ENCODE measurements around the gene MYOM3. TPM values are rescaled to one million over a fixed set of nuclear protein-coding genes. Genes with fewer than 3 reads are reported as not detected.

The MYOM3 gene
- total RNA-seq, 2 donors from 2014 or later = 3.3 to 28.5 TPM

DNA sequence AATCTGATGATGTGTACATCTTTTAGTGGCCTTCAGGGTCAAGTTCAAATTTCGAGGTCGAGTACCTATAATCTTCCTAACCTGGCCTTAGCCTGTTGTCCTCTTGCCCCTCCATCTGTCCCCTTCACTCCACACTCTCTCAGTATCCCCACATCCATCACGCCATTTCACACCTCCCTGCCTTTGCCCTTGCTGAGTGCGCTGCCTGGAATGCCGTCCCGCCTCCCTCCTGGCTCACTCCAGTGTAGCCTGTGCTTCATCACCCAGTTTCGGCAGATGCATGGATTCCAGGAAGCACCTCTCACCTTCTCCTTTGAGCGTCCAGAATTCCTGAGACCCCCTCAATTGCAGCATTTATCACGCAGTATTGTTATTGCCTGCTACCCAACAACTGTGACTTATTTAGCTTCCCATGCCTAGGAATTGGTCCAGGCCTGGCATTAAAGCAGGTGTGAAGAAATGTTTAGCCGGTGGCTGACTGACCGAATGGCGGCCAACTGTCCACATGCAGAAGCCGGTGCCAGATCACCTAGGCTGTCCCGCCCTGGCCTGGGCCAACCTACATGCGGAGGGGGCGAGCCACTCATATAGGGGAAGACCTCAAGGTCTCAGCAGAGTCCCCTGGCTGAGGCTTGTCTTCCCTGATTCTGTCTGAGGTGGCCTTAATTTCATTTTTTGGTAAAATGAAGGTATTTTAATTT, 34.5 kb downstream of the MYOM3 start:
- TF ChIP-seq POLR2A (IDR thresholded peaks at IDR 0.05) (no peak), CTCF (IDR thresholded peaks at IDR 0.05) (no peak), POLR2AphosphoS5 (IDR thresholded peaks at IDR 0.05) (no peak)
- no peaks in the 10 kb centered on the region for H3K36me3 ChIP-seq
- DNase-seq (ENCODE audit: low spot score) = no peak
- H3K9me3 ChIP-seq = no peaks in the 10 kb centered on the region
- no peaks in the 10 kb centered on the region for H3K27me3 ChIP-seq (replicated peaks; ENCODE audit: insufficient read depth)
- no peak overlapping the region for H3K4me3 ChIP-seq
- no peak overlapping the region for H3K27ac ChIP-seq
- intact Hi-C loops (cut with DNase I) = loop anchor here (10.0 kb wide), 1 partner anchor 307 kb away; no protein-coding TSS in a partner anchor
- WGBS = 91% methylated on average over 16 of the region's 16 CpGs
- H3K4me1 ChIP-seq (replicated peaks) = no peaks in the 10 kb centered on the region

- intact Hi-C loops (cut with DNase I) = loop anchor here (2.0 to 10.0 kb wide), 2 partner anchors 37 to 309 kb away; partner anchors contain the start of gene MYOM3
These were observed 36.0 kb downstream of the MYOM3 start for GRCh38 chr1:24075946-24076345.

DNA sequence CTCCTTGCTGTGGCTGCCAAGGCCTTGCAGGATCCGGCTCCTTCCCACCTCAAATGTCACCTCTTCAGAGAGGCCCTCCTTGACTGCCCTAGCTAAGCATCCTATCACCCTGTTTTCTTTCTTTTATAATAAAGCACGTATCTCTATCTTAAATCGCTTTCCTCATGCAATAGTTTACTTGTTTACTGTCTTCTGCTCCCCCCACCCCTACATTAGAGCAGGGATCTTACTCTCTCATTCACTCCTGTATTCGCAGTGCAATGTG, 36.4 kb downstream of the MYOM3 start:
- no peaks in the 10 kb centered on the region for H3K36me3 ChIP-seq
- no peak for DNase-seq (ENCODE audit: low spot score)
- no peak for TF ChIP-seq CTCF (IDR thresholded peaks at IDR 0.05)
- 81% methylated on average over 4 of the region's 4 CpGs for WGBS
- intact Hi-C loops (cut with DNase I) = loop anchor here (2.0 to 10.0 kb wide), 2 partner anchors 37 to 309 kb away; partner anchors contain the start of gene MYOM3
- H3K4me3 ChIP-seq = no peak overlapping the region
- no peaks in the 10 kb centered on the region for H3K4me1 ChIP-seq (replicated peaks)
- H3K27ac ChIP-seq = no peak overlapping the region
- no peaks in the 10 kb centered on the region for H3K27me3 ChIP-seq (replicated peaks; ENCODE audit: insufficient read depth)
- no peaks in the 10 kb centered on the region for H3K9me3 ChIP-seq

More at GRCh38 chr1:24075946-24076345, 36.0 kb downstream of the MYOM3 start:
- Histone ChIP-seq H3K4me3 (no peak overlapping the region), H3K9me3 (no peaks in the 10 kb centered on the region), H3K27ac (no peak overlapping the region), H3K36me3 (no peaks in the 10 kb centered on the region), H3K27me3 (replicated peaks; ENCODE audit: insufficient read depth) (no peaks in the 10 kb centered on the region), H3K4me1 (replicated peaks) (no peaks in the 10 kb centered on the region)
- 92% methylated on average over 8 of the region's 8 CpGs for WGBS
- no peak for DNase-seq (ENCODE audit: low spot score)
- no peak for TF ChIP-seq CTCF (IDR thresholded peaks at IDR 0.05)
- no peak for TF ChIP-seq POLR2A (IDR thresholded peaks at IDR 0.05)
- TF ChIP-seq POLR2AphosphoS5 (IDR thresholded peaks at IDR 0.05) = no peak

DNA sequence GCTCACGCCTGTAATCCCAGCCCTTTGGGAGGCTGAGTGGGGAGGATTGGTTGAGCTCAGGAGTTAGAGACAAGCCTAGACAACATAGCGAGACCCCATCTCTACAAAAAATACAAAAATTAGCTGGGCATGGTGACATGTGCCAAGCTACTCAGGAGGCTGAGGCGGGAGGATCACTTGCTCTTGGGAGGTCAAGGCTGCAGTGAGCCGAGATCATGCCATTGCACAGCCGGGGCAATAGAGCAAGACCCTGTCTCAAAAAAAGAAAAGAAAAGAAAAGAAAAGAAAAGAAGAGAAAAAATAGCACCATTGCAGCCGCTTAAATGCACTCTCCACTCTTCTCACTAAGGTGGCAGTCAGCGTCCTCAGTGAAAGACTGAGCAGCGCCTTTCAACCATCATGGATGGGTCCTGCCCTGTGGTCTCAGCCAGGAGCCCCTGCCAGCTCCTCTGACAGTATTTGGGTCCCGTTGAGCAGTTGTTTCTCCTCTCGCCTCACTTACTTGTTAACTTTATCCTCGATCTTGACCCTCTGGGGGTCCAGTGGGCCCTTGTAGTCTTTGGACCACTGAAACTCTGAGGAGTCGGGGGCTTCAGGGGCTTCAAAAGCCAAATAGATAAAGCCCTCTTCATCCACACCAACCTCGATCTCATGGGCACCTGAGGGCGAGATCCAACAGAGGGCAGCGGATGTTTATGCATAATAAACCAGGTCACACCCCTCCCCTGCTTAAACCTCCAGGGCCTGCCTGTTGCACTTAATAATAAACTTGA, 36.9 kb downstream of the MYOM3 start:
- intact Hi-C loops (cut with DNase I) = loop anchor here (2.0 to 10.0 kb wide), 2 partner anchors 38 to 310 kb away; partner anchors contain the start of gene MYOM3
- WGBS = 85% methylated on average over 15 of the region's 15 CpGs
- no peak overlapping the region for H3K4me3 ChIP-seq
- H3K9me3 ChIP-seq = no peaks in the 10 kb centered on the region
- H3K4me1 ChIP-seq (replicated peaks) = no peaks in the 10 kb centered on the region
- no peaks in the 10 kb centered on the region for H3K36me3 ChIP-seq
- TF ChIP-seq POLR2AphosphoS5 (IDR thresholded peaks at IDR 0.05) = no peak
- no peak for TF ChIP-seq CTCF (IDR thresholded peaks at IDR 0.05)
- TF ChIP-seq POLR2A (IDR thresholded peaks at IDR 0.05) = no peak
- H3K27me3 ChIP-seq (replicated peaks; ENCODE audit: insufficient read depth) = no peaks in the 10 kb centered on the region
- DNase-seq (ENCODE audit: low spot score) = no peak
- H3K27ac ChIP-seq = no peak overlapping the region

Data from prostate gland (tissue), 2 donors.